HG03565 (cell line): ENCODE measurements around the gene ZXDC.

Source experiments
- ATAC-seq: cut with Tn5 transposase; IDR thresholded peaks from one replicate; pipeline ENCODE4 v1.9.1; 2021; ENCODE audit warnings: mild to moderate bottlenecking, moderate library complexity; ENCODE audit not compliant: unreplicated experiment

The ZXDC gene

DNA sequence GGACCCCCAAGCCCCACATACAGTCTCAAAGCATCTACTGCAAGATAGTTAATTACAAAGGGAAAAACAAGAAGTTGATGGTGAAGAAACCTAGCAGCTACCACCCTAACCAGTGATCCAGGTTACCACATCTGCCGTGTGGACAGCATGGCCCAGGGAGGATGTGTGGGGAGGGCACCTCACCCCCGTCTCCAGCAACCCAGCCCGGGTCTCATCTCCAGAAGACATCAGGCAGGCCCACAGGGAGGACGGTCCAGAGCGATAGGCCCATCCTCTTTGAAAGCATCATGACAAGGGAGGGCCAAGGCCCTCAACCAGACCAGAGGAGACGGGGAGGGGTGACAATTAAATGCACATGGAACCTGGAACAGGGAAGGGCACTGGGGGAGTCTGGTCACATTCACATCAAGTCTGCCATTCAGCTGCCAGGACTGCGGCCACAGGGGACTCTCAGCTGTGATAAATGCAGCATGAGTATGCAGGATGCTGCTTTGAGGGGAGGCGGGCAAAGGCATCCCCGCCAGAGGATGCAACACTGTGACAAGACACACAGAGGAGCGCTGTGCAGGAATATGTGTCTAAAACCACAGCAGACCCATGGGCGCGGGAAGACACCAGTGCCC, 18.8 kb downstream of the ZXDC start:
- ATAC-seq = no peak

DNA sequence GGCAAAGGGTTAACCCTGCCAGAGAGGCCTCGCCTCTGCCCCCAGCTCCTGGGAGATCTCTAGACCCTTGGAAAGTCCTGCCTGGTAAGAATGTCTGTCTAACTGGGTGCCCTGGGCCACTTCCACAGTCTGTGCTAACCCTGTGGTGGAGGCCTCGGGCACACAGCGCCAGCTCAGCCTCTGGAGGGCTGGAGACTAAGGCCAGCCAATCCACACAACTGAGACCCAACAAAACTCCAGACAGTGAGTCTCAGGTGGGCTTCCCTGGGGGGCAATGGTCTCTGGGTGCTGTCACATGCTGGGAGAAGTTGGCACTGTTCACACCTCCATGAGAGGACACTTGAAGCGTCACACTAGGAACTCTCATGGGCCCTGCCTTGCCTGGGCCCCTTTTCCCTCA, 19.5 kb downstream of the ZXDC start:
- no peak for ATAC-seq

DNA sequence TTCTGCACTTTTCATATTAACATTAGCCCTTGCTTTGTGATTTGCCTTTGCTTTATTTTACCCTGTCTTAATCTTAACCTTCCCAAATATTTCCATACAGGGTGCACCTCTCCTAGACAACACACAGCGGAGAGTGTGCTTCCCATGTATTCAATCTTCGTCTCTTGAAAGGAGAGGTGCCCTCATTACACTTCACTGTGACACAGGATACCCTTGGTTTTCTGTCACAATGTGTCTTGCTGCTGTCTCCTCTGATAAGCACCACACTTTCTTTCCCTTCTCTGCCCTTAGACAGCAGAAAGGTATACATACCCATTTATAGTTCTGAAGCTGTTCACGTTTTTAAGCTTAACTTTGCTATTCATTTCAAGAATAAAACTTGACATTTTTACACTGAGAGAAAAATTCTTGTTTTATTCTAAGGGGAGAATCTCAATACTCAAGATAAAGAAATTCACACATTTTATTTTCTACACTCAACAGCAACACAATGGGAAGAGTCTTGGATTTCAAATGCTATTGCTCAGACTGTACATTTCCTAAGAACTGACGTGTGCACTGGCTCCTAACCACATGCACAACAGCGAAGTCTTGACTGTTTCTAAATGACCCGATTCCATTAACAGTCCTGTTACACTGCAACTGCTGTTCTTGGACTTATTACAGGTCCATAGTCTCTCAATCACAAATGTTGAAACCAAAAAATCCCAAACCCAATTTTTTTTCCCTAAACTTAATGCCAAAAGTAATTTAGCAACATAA, 21.1 kb downstream of the ZXDC start:
- ATAC-seq = no peak

- no peak for ATAC-seq
Measured at GRCh38 chr3:126454025-126454424, 21.7 kb downstream of the ZXDC start.

GRCh38 chr3:126452213-126452612, 23.5 kb downstream of the ZXDC start:
- ATAC-seq = no peak

DNA sequence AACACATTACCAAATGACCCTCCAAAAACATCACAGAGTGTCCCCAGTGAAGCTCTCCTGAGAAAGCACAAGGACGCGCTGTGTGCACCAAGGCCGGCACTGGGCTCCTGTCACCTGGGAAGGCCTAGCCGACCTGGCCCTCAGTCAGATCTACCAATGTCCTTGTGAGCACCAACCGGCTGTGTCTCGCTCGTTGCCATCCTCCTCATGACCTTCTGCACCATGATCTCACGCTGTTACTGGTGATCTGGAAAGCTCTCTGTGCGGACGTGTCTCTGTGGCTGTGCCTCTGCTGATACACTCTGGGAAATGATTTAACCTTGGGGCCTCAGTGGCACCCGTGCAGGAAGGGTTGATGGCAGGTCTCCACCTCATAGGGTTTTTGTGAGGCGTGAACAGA, 24.2 kb downstream of the ZXDC start:
- no peak for ATAC-seq

- ATAC-seq = no peak
Measured at GRCh38 chr3:126450744-126451143, 24.9 kb downstream of the ZXDC start.

GRCh38 chr3:126450219-126450618, 25.5 kb downstream of the ZXDC start:
- no peak for ATAC-seq

- ATAC-seq = no peak
Measured at GRCh38 chr3:126449621-126450051, 26.1 kb downstream of the ZXDC start.

DNA sequence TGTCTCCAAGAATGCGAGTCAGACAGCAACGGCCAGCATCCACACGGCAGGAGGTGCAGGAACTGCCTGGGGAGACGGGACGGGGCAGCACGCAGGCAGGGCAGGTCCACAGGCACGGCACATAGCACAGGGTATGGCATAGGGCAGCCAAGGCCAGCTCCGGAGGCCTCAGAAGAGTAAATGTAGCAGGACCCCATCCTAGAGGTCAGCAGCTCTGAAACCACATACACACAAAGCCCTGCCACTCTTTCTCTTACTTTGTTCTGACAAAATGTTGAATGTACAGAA, 26.9 kb downstream of the ZXDC start:
- no peak for ATAC-seq

DNA sequence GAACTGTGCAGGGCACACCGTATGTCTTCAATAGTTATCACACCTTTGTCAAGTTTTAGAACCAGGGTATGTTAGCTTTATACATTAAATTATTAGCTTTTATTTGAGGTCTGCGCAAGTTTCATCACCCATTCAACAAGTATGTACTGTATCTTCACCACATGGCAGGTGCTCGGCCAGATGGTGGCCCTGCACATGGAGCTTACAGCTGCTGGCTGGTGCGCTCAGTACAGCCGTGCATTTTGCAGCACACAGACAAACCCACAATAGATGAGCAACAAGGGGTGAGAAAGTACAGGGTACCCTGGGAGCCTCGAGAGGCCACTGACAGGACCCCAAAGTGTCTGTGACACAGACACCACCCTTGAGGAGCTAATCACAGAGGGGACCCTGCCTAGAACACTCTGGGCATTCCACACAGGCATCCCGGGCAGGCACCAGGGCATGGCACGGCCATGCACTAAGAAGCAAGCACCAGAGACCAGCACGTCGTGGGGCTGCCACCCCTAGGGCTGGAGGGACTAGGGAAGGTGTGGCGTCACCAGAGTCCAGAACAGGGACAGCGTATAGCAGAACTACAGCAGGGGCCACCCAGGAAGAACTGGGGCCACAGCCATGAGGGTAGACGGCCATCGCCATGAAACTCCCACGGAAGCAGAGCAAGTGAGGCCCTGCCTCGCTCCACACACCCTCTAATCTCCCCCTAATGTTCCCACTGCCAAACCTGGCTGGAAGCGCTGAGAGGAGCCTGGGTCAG, 27.4 kb downstream of the ZXDC start:
- ATAC-seq = no peak

GRCh38 chr3:126447456-126448106, 28.1 kb downstream of the ZXDC start:
- no peak for ATAC-seq

DNA sequence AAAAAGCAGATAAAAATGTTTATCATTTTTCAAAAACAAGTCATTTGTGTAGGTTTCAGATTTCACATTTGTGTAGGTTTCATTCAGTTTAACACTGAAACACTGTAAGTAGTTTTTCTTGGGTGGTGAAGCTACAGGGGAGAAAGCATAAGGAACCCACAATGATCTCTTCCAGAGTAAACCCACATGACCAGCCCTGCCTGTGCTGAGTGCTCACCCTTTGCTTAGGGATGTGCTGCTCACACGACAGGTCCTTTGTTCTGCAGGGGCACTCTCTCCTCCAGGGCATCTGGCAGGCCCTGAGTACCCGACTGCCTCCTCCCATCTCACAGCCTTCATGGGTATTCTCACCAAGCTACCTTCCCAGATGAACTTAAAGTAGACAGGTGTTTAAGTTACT, 28.9 kb downstream of the ZXDC start:
- no peak for ATAC-seq

DNA sequence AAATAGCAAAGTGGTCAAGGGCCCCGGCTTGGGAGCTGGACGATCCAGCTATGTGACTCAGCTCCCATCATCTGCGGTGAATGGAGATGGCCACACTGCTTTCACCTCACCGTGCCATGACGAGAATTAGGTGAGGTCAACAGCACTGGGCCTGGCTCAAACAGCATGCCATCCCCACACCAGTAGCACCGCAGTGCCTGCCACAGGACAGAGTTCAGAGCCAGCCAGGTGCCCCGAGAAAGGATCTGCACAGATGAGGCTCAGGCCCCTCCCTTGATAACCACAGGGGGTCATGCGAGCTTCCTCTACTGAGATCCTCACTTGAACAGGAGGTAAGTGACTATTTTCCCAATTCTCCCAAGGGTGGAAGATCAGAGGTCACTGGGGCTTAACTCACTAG, 29.4 kb downstream of the ZXDC start:
- ATAC-seq = no peak

- no peak for ATAC-seq
Measured at GRCh38 chr3:126445506-126445905, 30.2 kb downstream of the ZXDC start.

DNA sequence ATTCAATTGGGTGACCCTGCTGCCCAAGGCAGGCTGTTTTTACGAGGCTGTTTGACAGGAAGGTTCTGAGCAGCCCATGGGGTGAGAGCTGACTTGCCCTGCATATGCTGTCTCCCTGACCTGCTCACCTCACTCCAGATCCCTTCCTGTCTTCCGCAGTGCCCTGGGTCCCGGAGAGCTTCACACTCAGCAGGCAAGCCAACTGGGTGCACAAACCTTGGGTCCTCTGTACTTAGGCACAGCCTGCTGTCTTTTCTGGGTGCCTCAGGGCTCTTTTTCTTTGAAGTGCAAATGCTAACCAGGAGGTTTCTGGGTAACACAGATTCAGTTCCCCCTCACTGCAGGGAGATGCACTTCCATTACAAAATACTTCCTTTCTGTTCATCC, 32.8 kb downstream of the ZXDC start:
- no peak for ATAC-seq

DNA sequence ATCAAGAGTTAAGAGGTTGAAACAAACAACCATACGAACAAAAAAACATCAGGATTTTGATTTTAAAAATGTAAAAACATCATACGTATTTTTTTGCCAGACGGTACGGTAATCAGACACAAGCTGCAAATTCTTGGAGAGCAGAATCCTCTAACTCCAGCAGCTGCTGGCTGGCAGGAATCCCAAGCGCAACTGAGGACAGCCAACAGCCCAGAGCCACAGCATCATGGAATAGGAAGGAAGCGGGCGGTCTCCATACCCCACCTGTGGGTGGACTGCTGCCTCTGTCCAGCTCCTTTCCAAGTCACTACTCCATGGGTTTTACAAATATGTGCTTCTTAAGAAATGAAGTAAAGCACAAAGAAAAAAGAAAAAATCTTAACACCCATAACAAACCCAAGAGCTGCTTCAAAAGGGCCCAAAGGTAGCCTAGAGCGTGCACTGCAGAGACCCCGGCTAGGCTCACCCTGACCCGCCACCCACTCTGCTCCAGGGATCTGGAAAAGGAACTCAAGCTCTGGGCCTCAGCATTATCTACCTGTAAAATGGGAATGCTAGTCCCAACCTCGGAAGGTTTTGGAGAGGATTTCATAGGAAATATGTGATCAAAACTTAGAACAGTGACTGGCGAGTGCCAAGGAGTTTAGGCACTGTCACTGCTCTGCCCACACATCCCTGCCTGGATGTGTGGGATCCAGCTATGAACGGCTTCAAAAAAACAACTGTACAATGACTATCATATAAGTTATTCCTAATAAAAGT, 33.4 kb downstream of the ZXDC start:
- no peak for ATAC-seq

DNA sequence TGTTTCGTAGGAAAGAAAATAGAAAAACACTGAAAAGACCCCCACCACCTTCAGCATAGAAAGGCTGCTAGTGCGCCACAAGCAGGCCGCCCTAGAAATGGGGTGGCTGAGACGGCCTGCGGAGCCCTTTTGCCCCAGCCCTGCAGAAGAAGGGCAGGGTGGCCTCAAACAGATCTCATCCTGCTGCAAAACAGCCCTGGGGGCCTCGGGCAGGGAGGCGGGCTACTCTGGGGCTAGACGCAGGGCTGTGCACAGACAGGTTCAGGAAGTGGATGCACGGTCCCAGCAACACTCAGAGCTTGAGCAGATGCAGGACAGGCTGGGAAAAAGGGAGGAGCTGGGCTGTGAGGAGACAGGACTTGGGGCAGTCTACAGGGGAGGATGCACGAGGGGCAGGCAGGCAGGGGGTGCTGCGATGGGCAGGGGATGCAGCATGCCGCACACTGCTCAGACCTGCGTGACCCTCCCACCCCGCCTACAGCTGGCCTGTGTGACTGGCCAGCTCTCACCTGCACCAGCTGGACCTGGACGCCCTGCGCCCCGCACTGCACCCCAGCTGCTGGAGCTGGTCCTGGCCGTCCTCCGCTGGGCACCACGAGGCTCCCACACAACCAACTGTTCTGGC, 34.3 kb downstream of the ZXDC start:
- ATAC-seq = no peak

DNA sequence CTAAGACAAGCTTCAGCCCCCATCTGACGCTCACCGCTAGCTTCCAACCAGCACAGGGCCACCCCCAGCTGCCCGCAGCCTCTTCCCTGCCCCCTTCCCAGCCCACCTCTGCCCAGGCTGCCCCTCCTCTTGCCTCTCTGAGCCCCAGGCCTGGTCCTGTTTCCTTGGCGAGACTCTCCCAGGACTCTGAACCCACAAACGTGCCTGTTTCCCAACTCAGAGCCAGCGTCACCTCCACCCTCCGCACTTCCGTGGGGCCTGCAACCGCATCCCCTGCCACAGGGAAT, 35.0 kb downstream of the ZXDC start:
- ATAC-seq = no peak

- no peak for ATAC-seq
Measured at GRCh38 chr3:126439968-126440708, 35.6 kb downstream of the ZXDC start.
